ENCODE results near the gene SLC16A7.
A peak's percentile ranks its signal among the peaks of the same experiment; 100 is the strongest.
"Not testable (repeated sequence)": the region's sequence is repeated elsewhere in the genome, so short reads cannot be mapped to it uniquely, and the experiment has no call there.

Gene SLC16A7

DNA sequence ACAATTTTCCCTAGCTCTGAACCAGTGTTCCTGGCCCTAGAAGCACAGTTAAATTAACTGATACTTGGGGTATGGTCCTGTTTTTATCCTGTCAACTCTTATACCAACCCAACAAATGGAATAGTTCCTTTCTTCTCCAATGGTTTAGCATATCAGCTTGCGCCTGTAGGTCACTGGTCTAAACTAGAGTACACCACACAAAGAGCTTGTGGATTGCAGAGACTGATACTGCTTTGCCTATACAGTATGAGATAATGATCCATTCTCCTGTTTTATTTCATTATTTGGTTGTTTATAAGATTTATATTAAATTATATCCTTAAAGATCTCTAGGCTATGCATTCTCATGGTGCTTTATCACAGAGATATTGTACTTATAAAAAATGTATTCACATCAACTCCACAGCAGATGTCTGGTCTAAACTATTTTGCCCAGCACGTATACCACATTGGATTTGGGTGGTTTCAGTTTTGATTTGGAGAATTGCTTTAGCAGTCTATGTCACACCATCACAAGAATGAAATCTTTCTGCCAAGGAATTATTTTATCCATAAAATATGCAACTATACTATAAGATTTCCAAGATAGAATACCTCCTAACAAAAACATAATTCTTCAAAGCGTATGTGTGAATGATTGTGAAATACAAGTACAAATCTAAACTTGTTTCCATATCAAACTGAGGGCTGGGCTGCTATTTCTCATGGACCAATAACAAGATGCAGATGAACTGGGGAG lies 142.1 kb downstream of the SLC16A7 start:
- DNase-seq = no peak

DNA sequence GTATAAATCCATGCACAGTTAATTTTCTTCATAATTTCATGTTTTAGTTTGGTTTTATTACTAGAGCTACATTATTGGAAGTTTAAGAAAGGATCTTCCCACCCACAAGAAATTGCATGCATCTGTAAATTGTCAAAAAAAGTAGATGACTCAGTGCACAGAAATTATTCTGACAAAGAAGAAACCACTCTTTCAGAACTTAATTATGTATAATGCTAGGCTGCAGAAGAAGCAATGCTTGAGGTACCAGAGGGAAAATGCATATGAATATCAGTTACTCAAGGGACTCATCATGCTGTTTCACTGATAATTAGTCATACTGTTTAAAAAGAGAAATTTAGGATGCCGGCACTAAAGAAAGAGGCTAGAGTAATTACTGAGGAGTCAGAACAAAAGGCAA lies 147.0 kb downstream of the SLC16A7 start:
- DNase-seq = no peak

DNA sequence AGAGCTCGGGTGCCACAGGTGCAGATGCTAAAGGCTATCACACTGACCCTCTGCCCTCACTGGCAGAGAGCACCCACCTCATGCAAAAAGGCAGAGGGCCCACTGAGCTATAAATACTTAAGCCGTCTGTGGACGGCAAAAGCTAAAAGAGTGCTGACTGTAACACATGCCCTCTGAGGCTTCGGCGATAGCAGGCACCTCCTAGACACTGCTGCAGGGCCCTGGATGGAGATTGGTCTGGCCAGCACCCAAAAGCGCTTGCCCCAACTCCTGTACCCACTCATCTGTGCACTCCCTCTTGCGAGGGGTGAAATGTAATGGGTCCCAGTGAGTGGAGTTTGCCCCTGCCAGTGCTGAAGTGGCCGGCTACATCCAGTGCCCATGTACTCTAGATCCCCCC lies 148.7 kb downstream of the SLC16A7 start:
- no peak for DNase-seq

DNA sequence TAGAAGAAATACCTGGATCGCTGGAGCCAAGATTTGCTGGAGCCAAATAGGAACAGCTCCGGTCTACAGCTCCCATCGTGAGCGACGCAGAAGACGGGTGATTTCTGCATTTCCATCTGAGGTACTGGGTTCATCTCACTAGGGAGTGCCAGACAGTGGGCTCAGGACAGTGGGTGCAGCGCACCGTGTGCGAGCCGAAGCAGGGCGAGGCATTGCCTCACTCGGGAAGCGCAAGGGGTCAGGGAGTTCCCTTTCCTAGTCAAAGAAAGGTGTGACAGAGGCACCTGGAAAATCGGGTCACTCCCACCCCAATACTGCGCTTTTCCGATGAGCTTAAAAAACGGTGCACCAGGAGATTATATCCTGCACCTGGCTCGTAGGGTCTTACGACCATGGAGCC lies 155.3 kb downstream of the SLC16A7 start:
- DNase-seq = not testable (repeated sequence)

DNA sequence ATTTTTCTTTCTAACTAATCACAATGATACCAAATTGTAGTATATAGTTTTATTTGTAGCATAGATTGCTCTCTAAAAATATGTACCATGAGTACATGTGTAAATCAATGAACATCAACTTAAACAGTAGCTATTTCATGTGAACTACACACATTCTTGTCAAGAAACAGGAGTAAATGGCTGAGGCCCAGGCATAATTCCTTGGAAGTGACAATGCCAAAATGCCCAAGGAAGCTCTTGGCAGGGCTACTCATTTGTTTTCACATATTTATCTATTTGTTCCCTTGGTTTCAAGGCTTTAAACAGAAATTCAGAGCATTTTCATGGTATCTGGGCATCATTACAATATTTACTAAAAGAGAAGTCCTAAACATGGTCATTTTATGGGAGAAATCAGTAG lies 165.7 kb downstream of the SLC16A7 start:
- no peak for DNase-seq

DNA sequence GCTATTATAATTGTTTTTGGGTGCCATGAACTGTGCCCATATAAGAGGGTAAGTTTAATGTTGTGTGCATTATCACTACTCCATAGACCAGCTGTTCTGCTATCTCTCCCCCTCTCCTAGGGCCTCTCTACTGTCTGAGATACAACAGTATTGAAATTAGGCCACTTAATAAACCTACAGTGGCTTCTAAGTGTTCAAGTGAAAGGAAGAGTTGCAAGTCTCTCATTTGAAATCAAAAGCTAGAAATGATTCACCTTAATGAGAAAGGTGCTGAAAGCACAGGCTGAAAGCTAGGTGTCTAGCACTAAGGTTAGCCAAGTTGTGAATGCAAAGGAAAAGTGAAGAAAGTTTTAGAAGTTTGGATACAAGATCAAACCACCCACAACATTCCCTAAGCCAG lies 168.0 kb downstream of the SLC16A7 start:
- no peak for DNase-seq

DNA sequence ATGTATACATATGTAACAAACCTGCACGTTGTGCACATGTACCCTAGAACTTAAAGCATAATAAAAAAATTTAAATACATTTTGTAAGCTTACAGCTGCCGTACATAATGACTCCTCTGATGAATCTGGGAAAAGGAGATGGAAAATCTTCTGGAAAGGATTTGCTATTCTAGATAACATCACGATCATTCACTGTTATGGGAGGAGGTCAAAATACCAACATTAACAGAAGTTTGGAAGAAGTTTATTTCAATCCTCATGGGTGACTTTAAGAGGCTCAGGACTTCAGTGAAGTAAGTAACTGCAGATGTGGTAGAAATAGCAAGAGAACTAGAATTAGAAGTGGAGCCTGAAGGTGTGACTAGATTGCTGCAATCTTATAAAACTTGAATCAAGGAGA lies 172.2 kb downstream of the SLC16A7 start:
- no peak for DNase-seq

DNA sequence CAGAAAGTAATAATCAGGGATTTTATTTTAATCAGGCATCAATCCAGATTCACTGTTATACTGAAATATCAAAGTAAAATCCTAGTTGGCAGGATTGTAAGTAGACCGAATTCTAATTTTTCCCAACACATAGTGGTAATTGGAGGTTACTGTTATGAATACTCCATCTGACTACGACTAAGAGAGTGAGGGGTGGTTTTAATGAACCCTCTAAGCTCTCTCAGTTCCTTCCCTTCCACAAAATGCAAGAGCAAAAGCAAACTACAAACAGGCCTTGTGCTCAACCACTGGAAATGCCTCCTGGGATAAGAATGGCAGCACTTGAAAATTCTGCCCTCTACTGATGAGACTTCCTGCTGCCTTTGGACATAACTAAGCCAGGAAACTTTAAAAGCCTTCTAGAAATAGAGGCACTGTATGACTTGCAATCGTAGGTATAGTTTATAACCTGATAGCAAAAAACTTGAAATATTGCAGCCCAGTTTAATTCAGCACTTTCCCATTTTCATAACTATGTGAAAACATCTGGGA lies 184.8 kb downstream of the SLC16A7 start:
- peak; percentile 11 for DNase-seq

DNA sequence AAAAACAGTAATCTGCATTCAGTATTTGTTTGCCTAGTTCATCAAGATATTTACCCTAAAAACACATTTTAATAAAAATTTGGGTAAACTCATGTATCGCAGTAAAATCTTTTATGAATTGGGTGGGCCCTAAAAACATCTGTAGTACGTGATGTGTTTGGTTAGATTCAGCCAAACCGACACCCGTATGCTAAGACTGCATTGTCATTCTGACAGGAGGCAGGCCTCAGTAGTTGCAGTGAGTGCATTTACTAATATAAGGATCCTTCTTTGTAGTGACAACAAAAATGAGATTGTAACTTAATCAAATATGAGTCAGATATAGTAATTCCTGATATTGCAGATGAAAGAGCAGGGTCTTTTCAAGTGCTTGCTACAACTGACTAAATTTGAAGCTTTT lies 191.8 kb downstream of the SLC16A7 start:
- no peak for DNase-seq

DNA sequence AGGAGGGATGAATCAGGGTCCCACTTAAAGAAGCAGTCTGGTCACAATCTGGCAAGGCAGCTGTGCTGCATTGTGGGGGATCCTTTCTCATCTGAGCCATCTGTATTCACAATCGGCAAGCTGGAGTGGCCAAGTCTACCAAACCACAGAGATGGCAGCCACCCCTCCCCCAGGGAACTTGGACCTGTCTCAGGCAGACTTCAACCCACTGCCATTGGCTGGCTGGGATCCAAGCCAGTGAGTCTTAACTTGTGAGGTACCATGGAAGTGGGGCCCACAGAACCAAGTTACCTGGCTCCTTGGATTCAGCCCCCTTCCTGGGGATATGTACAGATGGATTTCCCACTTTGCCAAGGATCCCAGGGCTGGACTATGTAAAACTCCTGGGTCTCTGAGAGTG lies 196.8 kb downstream of the SLC16A7 start:
- no peak for DNase-seq

DNA sequence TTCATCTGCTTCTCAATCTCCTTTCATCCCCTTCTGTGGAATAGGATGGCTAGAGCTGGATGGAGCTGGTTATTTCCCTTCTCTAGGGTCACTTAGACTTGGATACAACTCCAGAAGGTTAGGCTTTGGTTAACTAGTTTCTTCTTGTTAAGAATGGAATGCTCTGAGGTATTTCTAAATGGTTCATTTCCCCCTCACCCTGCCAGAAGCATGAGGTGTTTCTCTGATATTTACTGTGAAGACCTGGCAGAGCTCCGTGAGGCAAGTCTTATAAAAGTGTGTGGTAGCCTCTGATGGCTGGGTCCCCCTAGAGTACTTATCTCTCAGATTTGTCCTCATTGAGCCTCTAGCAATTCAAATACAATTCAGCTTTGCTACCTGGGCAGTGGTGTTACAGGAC lies 207.9 kb downstream of the SLC16A7 start:
- DNase-seq = no peak

DNA sequence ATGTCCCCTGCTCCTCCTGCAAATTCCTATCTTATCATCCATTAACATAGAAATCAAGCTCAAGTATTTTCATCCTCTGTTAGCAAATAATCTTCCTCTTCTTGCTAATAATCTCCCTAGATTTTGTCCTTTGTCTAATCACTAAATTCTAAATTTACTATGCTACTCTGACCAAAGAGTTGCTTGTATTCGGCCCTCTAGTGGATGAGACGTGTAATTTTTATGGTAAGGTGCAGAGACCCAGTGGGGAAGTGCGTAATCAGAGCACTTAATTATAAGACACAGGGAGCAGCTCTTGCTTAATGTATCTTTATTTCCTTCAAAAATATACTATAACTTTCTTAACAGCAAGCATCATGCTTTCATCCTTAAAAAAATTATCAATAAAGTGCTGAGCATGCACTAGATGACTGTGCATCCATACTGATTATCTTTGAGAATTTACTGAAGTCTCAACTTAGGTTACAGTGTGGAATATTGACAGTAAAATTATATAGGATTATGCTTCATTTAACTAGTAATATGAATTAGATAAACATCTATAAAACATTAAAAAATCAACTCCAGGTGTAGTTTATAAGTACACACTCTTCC lies 212.6 kb downstream of the SLC16A7 start:
- DNase-seq = peak; percentile 63

DNA sequence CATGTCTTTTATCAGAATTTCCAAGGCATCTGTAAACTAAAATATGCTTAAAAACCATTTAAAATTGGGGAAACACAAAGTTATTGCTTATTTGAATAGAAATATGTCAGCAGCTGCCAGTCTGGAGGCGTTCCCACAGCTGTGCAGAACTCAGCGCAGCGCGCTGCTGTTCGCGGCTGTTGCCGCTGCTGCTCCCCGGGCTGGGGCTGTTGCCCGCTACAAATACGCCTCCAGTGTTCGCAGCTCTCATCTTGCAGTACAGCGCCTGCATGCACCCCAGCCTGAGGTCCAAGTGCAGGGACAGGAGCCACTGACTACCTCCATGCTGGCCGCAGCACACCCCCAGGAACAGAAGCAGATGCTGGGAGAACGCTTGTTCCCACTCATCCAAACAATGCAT lies 216.2 kb downstream of the SLC16A7 start:
- DNase-seq = no peak

DNA sequence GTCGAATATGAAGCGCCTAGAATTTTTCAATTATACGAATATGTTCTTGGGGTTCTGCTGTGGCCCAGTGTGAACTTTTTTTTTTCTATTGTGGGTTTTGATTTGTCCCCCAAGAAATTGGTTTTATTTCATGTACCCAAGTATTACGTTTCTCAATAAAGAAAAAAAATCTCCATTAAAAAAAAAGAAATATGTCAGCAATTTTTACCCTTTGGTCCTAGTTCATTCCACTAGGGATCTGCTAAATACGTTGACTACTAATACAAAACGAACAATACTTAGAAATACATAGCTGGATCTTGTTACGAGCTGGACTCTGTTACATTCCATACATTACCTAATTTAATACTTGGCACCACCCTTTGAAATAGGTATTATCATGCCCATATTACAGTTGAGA lies 216.9 kb downstream of the SLC16A7 start:
- no peak for DNase-seq

DNA sequence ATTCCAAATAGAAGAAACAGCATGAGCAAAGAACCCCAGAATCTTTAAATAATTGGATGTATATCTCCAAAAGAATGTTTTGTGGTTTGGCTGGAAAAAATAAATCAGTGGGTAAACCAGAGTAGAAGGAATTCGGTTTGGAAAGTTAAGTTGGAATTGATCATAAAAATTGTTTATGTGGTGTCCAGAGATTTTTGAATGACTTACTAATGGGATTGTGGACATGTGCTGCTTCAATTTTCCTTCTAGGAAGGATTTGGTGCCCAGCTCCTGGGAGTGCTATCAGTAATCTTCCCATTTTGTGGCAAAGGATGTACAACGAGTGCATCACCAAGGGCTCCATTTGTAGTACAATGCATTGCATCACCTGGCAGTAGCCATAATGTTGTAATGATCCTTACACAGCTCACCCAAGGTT lies 224.8 kb downstream of the SLC16A7 start:
- DNase-seq = no peak

DNA sequence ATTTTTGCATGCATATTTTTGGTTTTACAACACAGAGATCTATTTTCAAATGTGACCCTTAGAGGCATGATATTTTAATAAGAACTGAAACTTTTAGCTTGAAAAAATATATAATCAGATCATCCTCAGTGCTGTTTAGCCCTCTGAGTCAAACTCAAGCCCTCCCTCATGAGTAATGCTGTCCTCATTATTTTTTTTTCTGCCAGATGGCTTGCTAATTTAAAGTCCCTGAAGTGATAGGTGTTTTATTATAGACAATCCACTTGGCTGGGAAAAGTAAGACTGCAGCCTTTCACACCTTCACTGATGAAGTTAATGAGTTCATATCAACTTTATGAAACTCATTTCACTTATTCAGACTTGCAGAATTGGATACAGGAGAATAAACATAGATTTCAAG lies 227.7 kb downstream of the SLC16A7 start:
- no peak for DNase-seq

DNA sequence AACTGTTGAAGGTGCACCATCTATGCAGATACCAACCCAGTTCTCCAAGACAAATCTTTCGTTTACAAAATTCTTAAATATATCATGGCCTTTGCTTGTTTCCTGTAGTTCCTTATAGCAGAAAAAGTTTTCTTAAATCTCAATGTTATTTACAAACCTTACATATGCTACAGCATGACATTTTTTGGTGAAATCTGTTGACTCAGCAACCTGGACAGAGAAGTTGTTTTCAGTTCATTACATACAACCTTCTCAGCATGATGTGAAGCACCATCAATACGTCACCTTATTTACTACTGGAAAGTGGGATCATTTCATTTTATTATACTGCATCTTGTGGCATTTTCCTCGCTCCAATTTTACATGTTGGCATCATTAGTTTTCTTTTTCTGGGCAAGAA lies 231.9 kb downstream of the SLC16A7 start:
- no peak for DNase-seq

DNA sequence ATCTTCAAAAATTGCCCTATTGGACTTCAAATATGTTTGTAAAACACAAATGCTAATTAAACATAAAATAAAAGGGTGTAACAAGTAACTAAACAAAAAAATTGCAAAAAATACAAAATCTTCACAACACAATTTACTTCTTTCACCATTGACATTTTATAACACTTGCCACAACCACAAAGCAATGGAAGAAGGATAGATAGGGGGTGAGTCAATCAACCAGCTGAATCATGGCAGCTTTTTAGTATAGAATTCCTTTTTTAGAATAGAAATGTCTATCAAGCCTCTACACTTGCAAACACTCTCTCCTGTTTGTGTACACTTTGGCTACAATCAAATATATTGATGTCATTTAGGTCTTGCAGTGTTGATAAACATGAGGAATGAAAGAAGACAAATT lies 232.7 kb downstream of the SLC16A7 start:
- DNase-seq = no peak

DNA sequence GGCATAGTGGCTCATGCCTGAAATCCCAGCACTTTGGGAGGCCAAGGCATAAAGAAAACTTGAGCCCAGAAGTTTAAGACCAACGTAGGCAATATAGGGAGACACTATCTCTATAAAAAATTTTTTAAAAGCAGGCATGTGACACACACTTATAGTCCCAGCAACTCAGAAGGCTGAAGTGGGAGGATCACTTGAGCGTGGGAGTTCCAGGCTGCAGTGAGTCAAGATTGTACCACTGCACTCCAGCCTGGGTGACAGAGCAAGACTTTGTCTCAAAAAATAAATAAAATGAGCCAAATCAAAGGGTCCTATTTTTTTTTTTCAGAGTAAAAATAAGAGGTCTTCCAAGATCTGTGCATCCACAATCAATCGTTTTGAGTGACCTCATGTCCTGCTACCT lies 237.6 kb downstream of the SLC16A7 start:
- DNase-seq = no peak

DNA sequence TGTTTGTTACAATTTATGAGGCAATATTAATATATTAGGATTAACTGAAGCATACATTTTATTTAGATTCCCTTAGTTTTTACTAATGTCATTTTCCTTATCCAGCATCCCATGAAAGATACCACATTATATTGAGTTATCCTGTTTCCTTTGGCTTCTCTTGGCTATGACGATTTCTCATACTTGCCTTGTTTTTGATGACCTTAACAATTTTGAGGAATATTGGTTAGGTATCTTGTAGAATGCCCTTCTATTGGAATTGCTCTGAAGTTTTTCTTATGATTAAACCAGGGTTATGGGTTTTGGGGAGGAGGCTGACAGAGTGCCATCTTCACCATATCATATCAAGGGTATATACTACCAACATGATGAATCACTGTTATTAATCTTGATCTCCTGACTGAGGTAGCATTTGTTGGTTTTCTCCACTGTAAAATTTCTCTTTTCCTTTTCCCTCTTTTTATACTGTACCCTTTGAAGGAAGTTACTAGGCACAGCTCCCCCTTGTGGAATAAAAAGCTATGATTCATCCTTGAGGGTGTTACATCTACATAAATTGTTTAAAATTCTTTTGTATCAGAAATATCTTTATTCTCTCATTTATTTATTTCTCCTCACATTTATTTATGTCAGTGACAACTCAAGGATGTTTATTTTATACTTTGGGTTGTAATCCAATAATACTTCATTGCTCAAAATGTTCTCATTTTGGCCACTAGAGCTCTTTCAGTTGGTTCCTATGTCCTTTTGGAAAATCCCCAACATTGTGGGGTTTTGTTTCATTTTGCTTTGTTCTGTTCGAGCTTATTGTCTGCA lies 239.0 kb downstream of the SLC16A7 start:
- peak; percentile 54 for DNase-seq
